Prostate gland (tissue), 2 donors: ENCODE results near the gene MPEG1. TPM values are rescaled to one million over a fixed set of nuclear protein-coding genes. Genes with fewer than 3 reads are reported as not detected.
A peak's percentile ranks its signal among the peaks of the same experiment; 100 is the strongest.

Experiments
- DNase-seq: peaks from one replicate; pipeline ENCODE4 v3.0.0-alpha.2; 2019; ENCODE audit warnings: low spot score
- H3K27ac ChIP-seq, 2 donors: fragments of 200-600 bp; sonication (generic); 2 replicates each; pipeline ENCODE4 v1.5.1; 2017 to 2019
- H3K27me3 ChIP-seq: fragments of 200-600 bp; sonication (generic); replicated peaks from 2 replicates; pipeline ENCODE4 v1.5.1; 2019; ENCODE audit not compliant: insufficient read depth
- H3K36me3 ChIP-seq, 2 donors: fragments of 200-600 bp; sonication (generic); 1 replicate in 1 of 2; 2 replicates in 1 of 2; pipeline versions ENCODE4 v1.5.1 to v1.8.1; 2017 to 2019
- H3K4me1 ChIP-seq: fragments of 200-600 bp; sonication (generic); replicated peaks from 2 replicates; pipeline ENCODE4 v1.5.1; 2019
- H3K4me3 ChIP-seq, 2 donors: fragments of 200-600 bp; sonication (generic); 2 replicates each; pipeline ENCODE4 v1.5.1; 2017 to 2019
- H3K9me3 ChIP-seq: fragments of 200-600 bp; sonication (generic); 2 replicates; pipeline ENCODE4 v1.5.1; 2017
- CTCF ChIP-seq, 4 experiments: fragments of 200-600 bp in 2 of 4; fragments of 450-650 bp in 2 of 4; sonication (generic) in 2 of 4; IDR thresholded peaks; 1 replicate in 3 of 4; 2 replicates in 1 of 4; pipeline ENCODE4 v1.5.1; 2016 to 2019; ENCODE audit warnings: antibody characterized with exemption in 4 of 4, mild to moderate bottlenecking in 2 of 4, moderate library complexity in 2 of 4
- POLR2A ChIP-seq: fragments of 450-650 bp; IDR thresholded peaks from one replicate; pipeline ENCODE4 v1.6.1; 2016; ENCODE audit warnings: antibody characterized with exemption, mild to moderate bottlenecking
- POLR2AphosphoS5 ChIP-seq: sonication (generic); formaldehyde crosslinking; IDR thresholded peaks from one replicate; pipeline ENCODE4 v1.6.1; 2017; ENCODE audit warnings: antibody characterized with exemption
- WGBS: methylation state at CpG from one replicate; pipeline ENCODE4 v1.1.5; 2018; 5-methylcytosine and 5-hydroxymethylcytosine counted together
- intact Hi-C: fragments of 100-400 bp; cut with DNase I; formaldehyde crosslinking; loops from one replicate; pipeline ENCODE4 v1.14.2; 2022
- total RNA-seq, 2 donors: library from RNA; depleted of rRNA; stranded (reverse); fragments of >200 nt; gene quantifications; one replicate each; pipeline ENCODE4 v1.1.0, GENCODE V29; 2016

The MPEG1 gene
- total RNA-seq, 2 donors from 2014 or later: 3.2 to 8.2 TPM

GRCh38 chr11:59208956-59209355 lies 3.8 kb downstream of the MPEG1 start:
- H3K4me3 ChIP-seq: no peak overlapping the region

DNA sequence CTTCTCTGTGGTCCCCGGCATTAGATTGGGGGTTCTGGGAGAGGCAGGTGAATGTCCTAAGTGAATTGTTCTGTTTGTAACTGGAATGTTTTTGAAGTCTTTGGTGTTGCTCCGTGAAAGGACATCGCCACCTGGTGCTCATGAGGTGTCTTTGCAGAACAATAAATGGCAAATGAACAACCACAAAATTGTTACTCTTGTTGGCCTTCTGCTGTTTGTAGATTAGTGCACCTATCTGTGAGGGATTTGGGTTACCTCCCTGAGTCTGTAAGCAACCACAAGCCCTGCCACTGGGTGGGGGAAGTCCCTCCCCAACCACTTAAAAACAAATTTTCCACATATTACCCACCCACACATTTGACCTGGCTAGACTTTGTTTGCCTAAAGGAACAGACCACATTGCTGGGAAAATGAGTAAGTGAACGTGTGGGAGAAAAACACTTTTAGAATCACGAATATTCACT lies 4.7 kb downstream of the MPEG1 start:
- TF ChIP-seq CTCF (IDR thresholded peaks at IDR 0.05): peak; percentile 31 to 86 (median 76)
- TF ChIP-seq POLR2AphosphoS5: peak; percentile 17
- no peak for TF ChIP-seq POLR2A
- Histone ChIP-seq H3K27me3 (no peaks in the 10 kb centered on the region), H3K36me3 (no peaks in the 10 kb centered on the region), H3K27ac (no peak overlapping the region), H3K4me3 (no peak overlapping the region), H3K4me1 (no peaks in the 10 kb centered on the region), H3K9me3 (no peaks in the 10 kb centered on the region)
- 9% methylated on average over 5 of the region's 5 CpGs for WGBS
- intact Hi-C loops: loop anchor here (2.0 kb wide), 1 partner anchor 77 kb away; no protein-coding TSS in a partner anchor
- DNase-seq: peak; percentile 52

More at GRCh38 chr11:59208956-59209355, 3.8 kb downstream of the MPEG1 start:
- Histone ChIP-seq H3K27ac (no peak overlapping the region), H3K4me1 (no peaks in the 10 kb centered on the region), H3K27me3 (no peaks in the 10 kb centered on the region), H3K9me3 (no peaks in the 10 kb centered on the region), H3K36me3 (no peaks in the 10 kb centered on the region)
- intact Hi-C loops: no loop called here
- TF ChIP-seq CTCF (IDR thresholded peaks at IDR 0.05) (no peak), POLR2A (no peak), POLR2AphosphoS5 (no peak)
- DNase-seq: no peak
- 59% methylated on average over 2 of the region's 2 CpGs for WGBS

DNA sequence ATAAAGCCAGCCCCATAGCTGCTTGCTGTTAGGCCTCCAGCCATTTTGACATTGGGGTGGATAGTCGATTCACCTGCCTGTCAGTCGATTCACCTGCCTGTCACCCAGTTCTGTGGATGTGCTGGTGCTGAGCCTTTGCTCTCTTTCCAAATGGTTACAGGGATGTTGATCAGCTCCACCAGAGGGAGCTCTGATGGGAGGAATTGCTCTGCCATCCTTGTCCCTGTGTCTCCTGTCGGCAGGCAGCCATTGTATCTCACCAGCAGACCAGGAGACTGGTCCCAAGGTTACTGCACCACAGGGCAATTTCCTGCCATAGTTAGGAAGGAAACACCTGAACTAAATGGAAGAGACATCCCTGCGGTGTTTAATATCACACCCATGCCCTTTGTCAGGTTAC lies 6.1 kb downstream of the MPEG1 start:
- no peak overlapping the region for H3K4me3 ChIP-seq
- no peaks in the 10 kb centered on the region for H3K4me1 ChIP-seq
- no peaks in the 10 kb centered on the region for H3K9me3 ChIP-seq
- no peaks in the 10 kb centered on the region for H3K27me3 ChIP-seq
- WGBS: 72% methylated on average over 4 of the region's 4 CpGs
- H3K27ac ChIP-seq: no peak overlapping the region
- DNase-seq: no peak
- intact Hi-C loops: loop anchor here (1.0 to 2.0 kb wide), 2 partner anchors 34 to 78 kb away; partner anchors contain the start of gene DTX4
- TF ChIP-seq POLR2A: no peak
- no peak for TF ChIP-seq POLR2AphosphoS5
- TF ChIP-seq CTCF (IDR thresholded peaks at IDR 0.05): peak in 3 of 4 experiments; percentile 41 to 54 (median 43)
- no peaks in the 10 kb centered on the region for H3K36me3 ChIP-seq

DNA sequence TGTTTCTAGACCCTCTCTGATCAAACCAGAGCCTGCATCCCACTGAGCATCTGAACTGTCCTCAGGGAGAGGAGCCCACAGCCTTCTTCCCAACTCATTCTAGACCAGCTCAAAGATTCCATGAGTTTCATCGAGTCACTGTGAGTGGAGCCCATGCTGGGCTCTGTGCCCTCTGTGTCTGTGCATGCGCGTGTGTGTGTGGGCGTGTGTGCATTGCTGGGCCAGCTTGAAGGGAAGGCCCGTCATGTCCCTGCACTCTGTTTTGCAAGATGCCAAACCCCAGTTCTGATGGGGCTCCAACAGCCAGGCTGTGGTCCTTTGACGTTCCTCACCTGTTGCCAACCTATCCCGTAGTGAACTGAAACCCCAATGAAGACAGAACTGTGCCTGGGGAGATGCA lies 7.1 kb downstream of the MPEG1 start:
- intact Hi-C loops: loop anchor here (1.0 to 2.0 kb wide), 2 partner anchors 33 to 79 kb away; partner anchors contain the start of gene DTX4
- 88% methylated on average over 7 of the region's 7 CpGs for WGBS
- no peaks in the 10 kb centered on the region for H3K9me3 ChIP-seq
- no peak for DNase-seq
- H3K27ac ChIP-seq: no peak overlapping the region
- no peak overlapping the region for H3K4me3 ChIP-seq
- TF ChIP-seq POLR2AphosphoS5: no peak
- no peak for TF ChIP-seq POLR2A
- no peak for TF ChIP-seq CTCF (IDR thresholded peaks at IDR 0.05)
- H3K36me3 ChIP-seq: no peaks in the 10 kb centered on the region
- no peaks in the 10 kb centered on the region for H3K27me3 ChIP-seq
- H3K4me1 ChIP-seq: no peaks in the 10 kb centered on the region

DNA sequence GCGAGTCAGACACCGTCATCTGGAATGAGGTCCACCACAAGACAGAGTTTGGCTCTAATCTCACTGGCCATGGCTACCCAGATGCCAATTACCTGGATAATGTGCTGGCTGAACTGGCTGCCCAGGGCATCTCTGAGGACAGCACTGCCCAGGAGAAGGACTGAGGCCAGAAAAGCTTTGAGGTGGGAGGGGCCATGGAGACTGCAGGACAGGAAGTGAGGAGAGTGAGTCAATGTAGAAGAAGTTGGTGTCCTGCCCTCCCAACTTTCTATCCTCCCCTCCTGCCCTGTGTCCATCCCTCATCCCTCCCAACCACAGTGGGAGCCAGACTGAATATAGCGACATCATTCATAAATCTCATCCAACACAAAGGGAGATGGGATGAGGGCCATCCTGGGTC lies 8.0 kb downstream of the MPEG1 start:
- H3K4me3 ChIP-seq: no peak overlapping the region
- 94% methylated on average over 3 of the region's 3 CpGs for WGBS

More for the DNA sequence above, 8.0 kb downstream of the MPEG1 start:
- intact Hi-C loops: no loop called here
- no peak for DNase-seq
- H3K9me3 ChIP-seq: no peaks in the 10 kb centered on the region
- no peaks in the 10 kb centered on the region for H3K36me3 ChIP-seq
- no peaks in the 10 kb centered on the region for H3K27me3 ChIP-seq
- no peaks in the 10 kb centered on the region for H3K4me1 ChIP-seq
- TF ChIP-seq POLR2AphosphoS5 (no peak), POLR2A (no peak), CTCF (IDR thresholded peaks at IDR 0.05) (no peak)
- no peak overlapping the region for H3K27ac ChIP-seq
